ENCODE measurements around the gene GAB2.

- TF ChIP-seq EGR1 (IDR thresholded peaks at IDR 0.05; ENCODE audit: borderline replicate concordance in 1 of 2, low read depth in 2 of 2, low read length in 2 of 2): no peak
- no peak for TF ChIP-seq ZNF384 (IDR thresholded peaks at IDR 0.05; ENCODE audit: borderline replicate concordance, low read depth, low read length)
- no peak for TF ChIP-seq TCF3 (IDR thresholded peaks at IDR 0.05; ENCODE audit: borderline replicate concordance, insufficient read depth, low read depth, low read length)
- no peak for TF ChIP-seq HSF1 (IDR thresholded peaks at IDR 0.05; ENCODE audit: low read depth, low read length)
- no peak for TF ChIP-seq CTCF (IDR thresholded peaks at IDR 0.05 in 2 of 3, conservative IDR thresholded peaks at IDR 0.05 in 1 of 3; ENCODE audit: control insufficient read depth in 2 of 3, extremely low read depth in 1 of 3, insufficient read depth in 1 of 3, low read depth in 3 of 3, low read length in 3 of 3)
- TF ChIP-seq CEBPB (IDR thresholded peaks at IDR 0.05; ENCODE audit: borderline replicate concordance in 1 of 2, low read depth in 2 of 2, low read length in 2 of 2): no peak
- TF ChIP-seq TAF1 (IDR thresholded peaks at IDR 0.05; ENCODE audit: borderline replicate concordance, low read depth, low read length): no peak
- TF ChIP-seq REST (IDR thresholded peaks at IDR 0.05; ENCODE audit: low read depth, low read length): no peak
- no peak for TF ChIP-seq SPI1 (IDR thresholded peaks at IDR 0.05; ENCODE audit: borderline replicate concordance, insufficient read depth, low read depth, low read length)
- no peak for TF ChIP-seq WRNIP1 (IDR thresholded peaks at IDR 0.05; ENCODE audit: borderline replicate concordance, low read depth, low read length)
- no peak for TF ChIP-seq HCFC1 (IDR thresholded peaks at IDR 0.05; ENCODE audit: low read length)
- no peak for TF ChIP-seq LARP7 (IDR thresholded peaks at IDR 0.05)
Observed at GRCh38 chr11:78295991-78296930, 121.4 kb downstream of the GAB2 start.
